Activated CD4-positive, CD25-positive, alpha-beta regulatory T cell treated with anti-CD3 and anti-CD28 coated beads, Interleukin-2, amount 50 U/mL, for 72 hours (primary cell): ENCODE results near the gene FAM13A.

Source experiments
- DNase-seq: peaks from one replicate; pipeline ENCODE4 v3.0.0; 2021

Gene FAM13A

GRCh38 chr4:88738180-88738579, 318.8 kb downstream of the FAM13A start:
- no peak for DNase-seq

DNA sequence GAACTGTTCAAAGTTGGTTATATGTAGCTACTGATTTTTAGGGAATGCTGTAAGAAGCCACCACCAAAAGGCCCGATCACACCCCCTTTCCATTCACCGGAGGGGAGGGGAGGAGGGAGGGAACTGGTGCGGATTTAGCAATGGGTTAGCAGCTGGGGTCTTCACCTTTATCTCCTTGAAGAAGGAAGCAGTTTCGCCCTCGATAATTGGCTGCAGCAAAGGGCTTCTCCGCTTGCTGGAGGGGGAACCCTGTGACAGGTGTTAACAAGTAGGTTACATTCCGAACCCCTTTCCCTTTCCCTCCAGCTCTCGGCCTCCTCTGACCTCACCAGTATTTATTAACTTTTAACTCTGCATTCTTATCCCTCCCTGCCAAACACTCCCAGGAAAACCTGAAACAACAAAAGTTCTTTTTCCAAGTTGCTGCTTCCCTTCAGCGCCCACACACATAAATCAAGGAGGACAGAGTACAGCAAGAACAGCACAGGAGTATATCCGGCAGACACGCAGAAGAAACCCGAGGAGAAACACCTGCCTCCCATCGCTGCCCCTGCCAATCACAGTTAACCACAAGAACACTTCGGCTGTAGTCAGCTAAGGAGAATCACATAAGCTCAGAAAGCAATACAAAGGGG, 319.6 kb downstream of the FAM13A start:
- no peak for DNase-seq

DNA sequence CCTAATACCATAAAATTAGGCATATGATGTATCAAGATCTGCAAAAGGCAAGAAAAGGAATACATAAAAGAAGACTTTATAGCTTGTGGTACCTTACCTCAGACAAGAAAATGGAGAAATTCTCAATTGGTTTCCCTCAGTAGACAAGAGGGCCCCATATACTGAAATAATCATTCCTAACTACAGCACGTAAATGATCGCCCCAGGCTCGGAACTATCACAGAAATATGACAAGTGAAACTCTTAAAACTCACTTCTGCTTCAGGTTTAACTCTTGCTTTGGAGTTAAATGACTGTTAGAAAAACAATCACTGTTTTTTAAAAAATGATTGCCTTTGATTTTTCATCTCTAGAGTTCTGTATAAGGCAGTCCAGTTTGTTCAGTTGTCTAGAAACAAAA, 320.7 kb downstream of the FAM13A start:
- DNase-seq, result no peak

DNA sequence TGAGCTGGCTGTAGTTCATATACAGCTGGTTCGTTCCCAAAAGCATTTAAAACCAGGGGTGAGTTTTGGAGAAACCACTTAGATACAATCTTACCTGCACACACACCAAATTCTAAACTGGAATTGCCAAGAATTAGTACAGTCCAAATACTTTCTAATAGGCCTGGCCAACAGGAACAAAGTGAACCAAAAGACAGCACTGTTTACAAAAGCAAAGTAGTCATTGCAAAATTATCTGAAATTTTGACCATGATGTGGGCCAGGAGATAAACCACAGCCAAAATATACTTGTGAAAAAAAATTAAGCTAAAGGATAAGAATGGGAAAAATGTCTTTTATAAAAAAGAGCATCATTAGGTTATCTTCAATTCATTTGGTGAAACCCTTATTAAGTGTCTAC, 321.4 kb downstream of the FAM13A start:
- DNase-seq, result no peak

GRCh38 chr4:88734403-88734949, 322.5 kb downstream of the FAM13A start:
- no peak for DNase-seq

- no peak for DNase-seq
Observed at GRCh38 chr4:88732714-88733368, 324.1 kb downstream of the FAM13A start.

- DNase-seq, result no peak
Observed at GRCh38 chr4:88731381-88731780, 325.6 kb downstream of the FAM13A start.

GRCh38 chr4:88730811-88731210, 326.2 kb downstream of the FAM13A start:
- DNase-seq, result no peak

- no peak for DNase-seq
Observed at GRCh38 chr4:88729146-88729760, 327.7 kb downstream of the FAM13A start.

DNA sequence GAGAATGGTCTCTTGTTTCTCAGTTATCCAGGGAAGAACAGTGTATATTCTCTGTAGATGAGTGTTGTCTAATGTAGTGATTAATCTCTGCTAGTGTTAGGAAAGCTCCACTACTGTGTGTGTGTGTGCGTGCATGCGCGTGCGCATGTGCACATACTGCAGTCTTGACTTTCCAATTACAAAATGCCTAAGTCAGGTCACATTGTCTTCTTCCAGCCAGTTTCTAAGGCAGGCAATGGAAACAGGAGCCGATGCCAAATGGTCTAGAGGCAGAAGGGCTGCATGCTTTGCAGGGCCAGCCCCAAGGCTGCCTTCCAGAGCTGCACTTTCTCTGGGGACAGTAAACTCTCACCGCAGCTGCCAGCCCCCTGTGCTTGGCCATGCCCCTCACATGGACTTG, 328.8 kb downstream of the FAM13A start:
- no peak for DNase-seq

GRCh38 chr4:88725986-88726385, 331.0 kb downstream of the FAM13A start:
- DNase-seq, result no peak

DNA sequence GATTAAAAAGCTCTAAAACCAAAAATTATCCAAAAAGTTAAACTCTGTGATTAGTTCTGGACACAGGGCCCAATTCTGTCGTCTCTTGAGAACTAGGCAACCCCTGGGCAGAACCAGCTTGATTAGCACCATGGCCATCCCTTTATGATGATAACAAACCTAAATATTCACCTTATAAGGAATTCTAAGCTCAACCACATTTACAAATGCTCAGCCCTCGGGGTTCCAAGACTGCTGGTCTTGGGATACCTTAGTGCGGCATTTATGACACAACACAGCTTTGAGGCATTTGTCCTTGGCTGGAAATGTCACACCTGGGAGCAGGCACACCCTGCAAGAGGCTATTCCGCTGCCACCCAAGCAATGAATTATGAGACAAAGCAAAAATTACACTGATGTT, 331.8 kb downstream of the FAM13A start:
- no peak for DNase-seq

- no peak for DNase-seq
Observed at GRCh38 chr4:88724406-88724805, 332.6 kb downstream of the FAM13A start.

GRCh38 chr4:88722828-88723227, 334.2 kb downstream of the FAM13A start:
- DNase-seq, result no peak

DNA sequence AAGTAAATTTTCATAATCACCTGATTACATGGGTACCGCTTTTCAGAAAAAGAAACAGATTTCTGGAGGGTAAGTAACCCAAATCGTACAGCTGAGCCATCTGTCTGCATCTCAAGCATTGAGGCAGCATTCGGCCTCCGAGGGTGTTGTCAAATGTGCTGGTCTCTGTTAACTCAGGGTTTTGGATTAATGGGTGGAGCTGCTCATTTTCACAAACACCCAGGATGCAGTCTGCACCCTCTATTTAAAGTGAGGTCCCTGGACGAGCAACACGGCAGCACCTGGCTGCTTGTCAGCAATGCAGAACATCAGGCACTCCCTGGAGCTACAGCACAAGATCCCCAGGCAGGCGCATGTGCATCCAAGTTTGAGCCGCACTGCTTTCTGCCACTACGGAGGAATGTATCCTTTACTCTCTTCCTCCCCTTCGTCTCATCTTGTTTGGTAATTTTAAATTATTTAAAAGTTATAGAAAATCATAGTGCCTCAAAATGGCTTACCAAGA, 334.7 kb downstream of the FAM13A start:
- no peak for DNase-seq

GRCh38 chr4:88720451-88721428, 336.2 kb downstream of the FAM13A start:
- DNase-seq, result no peak

- DNase-seq, result no peak
Observed at GRCh38 chr4:88719381-88719780, 337.6 kb downstream of the FAM13A start.

GRCh38 chr4:88718098-88718497, 338.9 kb downstream of the FAM13A start:
- no peak for DNase-seq

DNA sequence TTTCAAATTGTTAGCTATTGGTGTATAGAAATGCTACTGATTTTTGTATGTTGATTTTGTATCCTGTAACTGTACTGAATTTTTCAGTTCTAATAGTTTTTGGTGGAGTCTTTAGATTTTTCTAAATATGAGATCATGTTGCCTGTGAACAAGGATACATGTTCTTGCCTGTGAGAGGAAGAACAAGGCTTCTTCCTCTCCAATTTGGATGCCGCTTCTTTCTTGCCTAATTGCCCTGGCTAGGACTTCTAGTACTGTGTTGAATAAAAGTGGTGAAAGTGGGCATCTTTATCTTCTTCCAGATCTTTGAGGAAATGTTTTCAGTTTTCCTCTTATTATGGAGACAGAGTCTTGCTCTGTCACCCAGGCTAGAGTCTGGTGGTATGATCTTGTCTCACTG, 343.2 kb downstream of the FAM13A start:
- DNase-seq, result no peak

GRCh38 chr4:88709989-88710388, 347.0 kb downstream of the FAM13A start:
- no peak for DNase-seq

- no peak for DNase-seq
Observed at GRCh38 chr4:88706574-88706973, 350.4 kb downstream of the FAM13A start.

- DNase-seq, result no peak
Observed at GRCh38 chr4:88705805-88706492, 351.0 kb downstream of the FAM13A start.
